NCI-H2171 (cell line): ENCODE results near the gene IFNA21.
"Not testable (repeated sequence)": the region's sequence is repeated elsewhere in the genome, so short reads cannot be mapped to it uniquely, and the experiment has no call there.

Experiments
- DNase-seq: peaks from one replicate; lab custom pipeline; 2025; lab: John Stamatoyannopoulos, UW

Gene IFNA21

DNA sequence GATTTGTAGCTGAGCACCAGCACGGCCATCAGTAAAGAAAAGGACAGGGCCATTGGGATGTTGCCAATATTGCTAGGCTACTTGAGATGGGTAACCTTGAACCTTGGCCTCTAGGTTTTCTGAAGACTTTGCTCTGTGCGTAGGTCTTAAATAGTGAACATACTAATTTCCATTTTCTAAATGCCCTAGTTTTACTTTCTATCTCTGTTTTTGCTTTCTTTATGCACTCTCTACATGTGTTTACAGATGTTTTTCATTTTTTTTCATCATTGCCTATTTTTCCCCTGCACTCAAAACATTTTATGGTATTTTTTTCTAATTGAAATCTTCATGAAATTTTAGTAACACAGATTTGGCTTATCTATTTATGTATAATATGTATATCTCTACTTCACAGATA, at the start of gene IFNA21:
Gene IFNA21, minus strand, starts transcription at position 101 of the 400 bp plus-strand sequence. Its CDS starts 48 bp downstream, at position 53.
- DNase-seq: not testable (repeated sequence)

DNA sequence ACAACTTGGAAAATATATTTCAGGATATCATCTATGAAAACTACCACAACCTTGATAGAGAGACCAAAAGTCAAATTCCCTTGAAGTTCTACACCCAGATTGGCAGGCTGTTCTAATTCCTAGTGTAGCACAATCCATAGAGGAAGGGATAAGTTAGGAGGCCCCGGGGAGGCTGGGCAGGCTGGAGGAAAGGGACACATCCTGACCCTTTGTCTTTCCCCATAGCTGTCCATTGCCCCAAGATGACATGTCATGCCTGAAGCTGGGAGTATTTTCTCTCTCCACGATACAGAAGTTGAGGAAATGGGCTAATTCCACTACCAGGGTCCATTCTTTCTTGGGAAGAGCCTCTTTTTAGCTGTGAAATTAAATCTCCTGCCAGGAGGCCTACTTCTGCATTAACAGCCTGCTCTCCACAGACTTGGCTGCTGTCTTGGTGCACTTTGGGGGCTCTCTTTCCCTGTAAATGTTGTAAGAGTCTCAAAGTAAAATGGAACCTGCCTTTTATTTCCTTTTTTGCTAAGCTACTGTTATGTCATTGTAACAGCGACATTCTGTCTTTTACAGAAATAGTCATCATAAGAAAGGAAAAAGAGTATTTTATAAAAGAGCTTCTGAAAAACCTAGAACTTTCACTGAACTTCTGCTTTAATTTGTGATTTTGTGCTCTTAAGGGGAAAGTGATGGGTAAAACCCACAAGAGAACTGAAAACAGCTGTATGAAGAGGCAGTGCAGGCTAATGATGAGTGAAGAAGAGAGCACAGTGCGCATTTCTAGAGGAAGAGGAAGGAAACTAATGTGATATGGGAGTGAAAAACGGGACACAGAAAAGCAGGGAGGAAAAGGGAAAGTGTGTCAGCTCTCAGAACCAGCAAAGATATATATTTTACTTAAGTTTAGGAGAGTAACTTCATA, 47.2 kb upstream of the IFNA21 start:
- DNase-seq: not testable (repeated sequence)

DNA sequence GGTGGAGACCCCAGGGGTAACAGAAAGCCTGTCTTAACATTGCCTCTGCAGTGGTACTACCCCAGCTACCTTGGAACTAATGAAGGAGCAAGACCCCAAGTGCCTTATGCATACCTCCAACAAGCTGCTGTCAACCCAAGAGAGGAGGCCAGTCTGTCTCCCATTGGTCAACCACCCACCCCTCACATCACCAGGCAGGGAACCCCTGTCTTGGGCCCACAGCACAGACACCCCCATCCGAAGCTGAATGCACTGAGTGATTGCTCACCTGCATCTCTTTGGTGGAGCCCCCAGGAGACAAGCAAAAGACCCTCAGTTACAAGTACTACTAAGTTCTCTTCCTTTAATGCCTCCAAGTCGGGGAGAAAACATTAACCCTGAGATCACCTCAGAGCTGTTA, 45.7 kb upstream of the IFNA21 start:
- not testable (repeated sequence) for DNase-seq

DNA sequence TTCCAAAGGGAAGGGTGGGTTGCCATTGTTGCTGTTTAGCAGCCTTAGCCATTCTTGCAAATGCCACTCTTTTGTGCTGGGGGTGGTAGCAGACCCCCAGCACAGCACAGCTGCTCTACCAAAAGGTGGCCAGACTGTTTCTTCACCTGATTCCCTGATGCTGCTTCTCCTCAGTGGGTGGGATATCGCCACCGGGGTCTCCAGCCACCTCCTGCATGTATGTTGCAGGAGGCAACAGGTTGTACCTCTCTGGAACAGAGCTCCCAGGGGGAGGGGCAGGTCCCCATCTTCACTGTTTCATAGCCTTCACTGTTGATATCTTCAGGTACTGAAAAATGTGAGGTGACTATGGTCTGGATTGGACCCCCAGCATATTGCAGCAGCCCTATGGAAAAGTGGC, 44.3 kb upstream of the IFNA21 start:
- DNase-seq: not testable (repeated sequence)

DNA sequence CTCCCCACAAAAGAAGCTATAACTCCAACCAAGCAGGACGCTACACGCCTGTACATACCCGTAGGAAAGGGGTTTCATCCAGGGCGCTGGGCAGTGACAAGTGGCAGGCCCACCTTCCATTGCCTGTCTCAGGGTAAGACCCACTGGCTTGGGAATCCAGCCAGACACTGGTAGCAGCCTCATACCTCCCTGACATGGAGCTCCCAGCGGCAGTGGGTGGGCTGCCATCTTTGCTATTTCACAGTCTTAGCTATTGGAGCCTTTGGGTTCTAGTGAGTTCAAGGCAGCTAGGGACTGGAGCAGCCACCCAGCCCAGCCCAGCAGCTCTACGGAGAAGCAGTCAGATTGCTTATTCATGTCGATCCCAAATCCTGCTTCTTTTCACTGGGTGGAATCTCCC, 43.9 kb upstream of the IFNA21 start:
- no peak for DNase-seq

DNA sequence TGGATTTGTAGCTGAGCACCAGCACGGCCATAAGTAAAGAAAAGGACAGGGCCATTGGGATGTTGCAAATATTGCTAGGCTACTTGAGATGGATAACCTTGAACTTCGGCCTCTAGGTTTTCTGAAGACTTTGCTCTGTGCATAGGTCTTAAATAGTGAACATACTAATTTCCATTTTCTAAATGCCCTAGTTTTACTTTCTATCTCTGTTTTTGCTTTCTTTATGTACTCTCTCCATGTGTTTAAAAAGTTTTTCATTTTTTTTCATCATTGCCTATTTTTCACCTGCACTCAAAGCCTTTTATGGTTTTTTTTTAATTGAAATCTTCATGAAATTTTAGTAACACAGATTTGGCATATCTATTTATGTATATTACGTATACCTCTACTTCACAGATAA, 40.6 kb upstream of the IFNA21 start, which contains the start of gene IFNA10:
Gene IFNA10, minus strand, starts transcription at position 101 of the 400 bp plus-strand sequence. Its CDS starts 46 bp downstream, at position 55.
- not testable (repeated sequence) for DNase-seq

DNA sequence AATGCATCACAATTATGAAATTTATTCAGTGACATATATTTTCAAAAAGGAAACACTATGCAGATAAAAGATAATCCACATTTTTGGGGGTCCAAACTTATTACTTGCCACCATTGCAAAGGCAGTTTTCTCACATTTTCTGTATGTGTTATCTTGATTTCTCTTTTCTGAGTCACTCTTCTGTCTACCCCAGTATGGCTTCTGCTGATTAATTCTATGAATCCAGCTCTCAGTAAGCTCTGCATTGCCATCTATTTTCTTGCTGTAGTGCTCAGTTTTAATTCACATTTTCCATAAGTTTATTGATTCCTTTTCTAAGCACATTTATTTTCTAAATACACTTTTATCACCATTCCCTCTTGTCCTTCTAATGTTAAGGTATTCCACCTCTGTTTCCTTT, 38.7 kb upstream of the IFNA21 start:
- no peak for DNase-seq

DNA sequence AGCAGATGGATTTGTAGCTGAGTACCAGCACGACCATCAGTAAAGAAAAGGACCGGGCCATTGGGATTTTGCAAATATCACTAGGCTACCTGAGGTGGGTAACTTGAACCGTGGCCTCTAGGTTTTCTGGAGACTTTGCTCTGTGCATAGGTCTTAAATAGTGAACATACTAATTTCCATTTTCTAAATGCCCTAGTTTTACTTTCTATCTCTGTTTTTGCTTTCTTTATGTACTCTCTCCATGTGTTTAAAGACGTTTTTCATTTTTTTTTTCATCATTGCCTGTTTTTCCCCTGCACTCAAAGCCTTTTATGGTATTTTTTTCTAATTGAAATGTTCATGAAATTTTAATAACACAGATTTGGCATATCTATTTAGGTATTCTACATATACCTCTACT, 35.6 kb upstream of the IFNA21 start, which contains the start of gene IFNA7:
Gene IFNA7, minus strand, starts transcription at position 101 of the 400 bp plus-strand sequence. Its CDS starts 40 bp downstream, at position 61.
- not testable (repeated sequence) for DNase-seq

DNA sequence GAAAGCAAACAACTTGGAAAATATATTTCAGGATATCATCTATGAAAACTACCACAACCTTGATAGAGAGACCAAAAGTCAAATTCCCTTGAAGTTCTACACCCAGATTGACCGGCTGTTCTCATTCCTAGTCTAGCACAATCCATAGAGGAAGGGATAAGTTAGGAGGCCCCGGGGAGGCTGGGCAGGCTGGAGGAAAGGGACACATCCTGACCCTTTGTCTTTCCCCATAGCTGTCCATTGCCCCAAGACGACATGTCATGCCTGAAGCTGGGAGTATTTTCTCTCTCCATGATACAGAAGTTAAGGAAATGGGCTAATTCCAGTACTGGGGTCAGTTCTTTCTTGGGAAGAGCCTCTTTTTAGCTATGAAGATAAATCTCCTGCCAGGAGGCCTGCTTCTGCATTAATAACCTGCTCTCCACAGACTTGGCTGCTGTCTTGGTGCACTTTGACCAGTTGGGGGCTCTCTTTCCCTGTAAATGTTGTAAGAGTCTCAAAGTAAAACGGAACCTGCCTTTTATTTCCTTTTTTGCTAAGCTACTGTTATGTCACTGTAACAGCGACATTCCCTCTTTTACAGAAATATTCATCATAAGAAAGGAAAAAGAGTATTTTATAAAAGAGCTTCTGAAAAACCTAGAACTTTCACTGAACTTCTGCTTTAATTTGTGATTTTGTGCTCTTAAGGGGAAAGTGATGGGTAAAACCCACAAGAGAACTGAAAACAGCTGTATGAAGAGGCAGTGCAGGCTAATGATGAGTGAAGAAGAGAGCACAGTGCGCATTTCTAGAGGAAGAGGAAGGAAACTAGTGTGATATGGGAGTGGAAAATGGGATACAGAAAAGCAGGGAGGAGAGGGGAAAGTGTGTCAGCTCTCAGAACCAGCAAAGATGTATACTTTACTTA, 28.7 kb upstream of the IFNA21 start:
- DNase-seq: not testable (repeated sequence)

DNA sequence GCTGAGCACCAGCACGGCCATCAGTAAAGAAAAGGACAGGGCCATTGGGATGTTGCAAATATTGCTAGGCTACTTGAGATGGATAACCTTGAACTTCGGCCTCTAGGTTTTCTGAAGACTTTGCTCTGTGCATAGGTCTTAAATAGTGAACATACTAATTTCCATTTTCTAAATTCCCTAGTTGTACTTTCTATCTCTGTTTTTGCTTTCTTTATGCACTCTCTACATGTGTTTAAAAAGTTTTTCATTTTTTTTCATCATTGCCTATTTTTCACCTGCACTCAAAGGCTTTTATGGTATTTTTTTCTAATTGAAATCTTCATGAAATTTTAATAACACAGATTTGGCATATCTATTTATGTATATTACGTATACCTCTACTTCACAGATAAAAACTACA, 21.0 kb upstream of the IFNA21 start, which contains the start of gene IFNA4:
Gene IFNA4, minus strand, starts transcription at position 101 of the 400 bp plus-strand sequence. Its CDS starts 56 bp downstream, at position 45.
- DNase-seq: not testable (repeated sequence)

DNA sequence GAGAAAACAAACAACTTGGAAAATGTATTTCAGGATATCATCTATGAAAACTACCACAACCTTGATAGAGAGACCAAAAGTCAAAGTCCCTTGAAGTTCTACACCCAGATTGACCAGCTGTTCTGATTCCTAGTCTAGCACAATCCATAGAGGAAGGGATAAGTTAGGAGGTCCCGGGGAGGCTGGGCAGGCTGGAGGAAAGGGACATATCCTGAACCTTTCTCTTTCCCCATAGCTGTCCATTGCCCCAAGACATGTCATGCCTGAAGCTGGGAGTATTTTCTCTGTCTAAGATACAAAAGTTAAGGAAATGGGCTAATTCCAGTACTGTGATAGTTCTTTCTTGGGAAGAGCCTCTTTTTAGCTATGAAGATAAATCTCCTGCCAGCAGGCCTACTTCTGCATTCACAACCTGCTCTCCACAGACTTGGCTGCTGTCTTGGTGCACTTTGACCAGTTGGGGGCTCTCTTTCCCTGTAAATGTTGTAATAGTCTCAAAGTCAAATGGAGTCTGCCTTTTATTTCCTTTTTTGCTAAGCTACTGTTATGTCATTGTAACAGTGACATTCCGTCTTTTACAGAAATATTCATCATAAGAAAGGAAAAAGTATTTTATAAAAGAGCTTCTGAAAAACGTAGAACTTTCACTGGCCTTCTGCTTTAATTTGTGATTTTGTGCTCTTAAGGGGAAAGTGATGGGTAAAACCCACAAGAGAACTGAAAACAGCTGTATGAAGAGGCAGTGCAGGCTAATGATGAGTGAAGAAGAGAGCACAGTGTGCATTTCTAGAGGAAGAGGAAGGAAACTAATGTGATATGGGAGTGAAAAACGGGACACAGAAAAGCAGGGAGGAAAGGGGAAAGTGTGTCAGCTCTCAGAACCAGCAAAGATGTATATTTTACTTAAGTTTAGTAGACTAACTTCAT, 16.6 kb upstream of the IFNA21 start:
- DNase-seq: not testable (repeated sequence)

DNA sequence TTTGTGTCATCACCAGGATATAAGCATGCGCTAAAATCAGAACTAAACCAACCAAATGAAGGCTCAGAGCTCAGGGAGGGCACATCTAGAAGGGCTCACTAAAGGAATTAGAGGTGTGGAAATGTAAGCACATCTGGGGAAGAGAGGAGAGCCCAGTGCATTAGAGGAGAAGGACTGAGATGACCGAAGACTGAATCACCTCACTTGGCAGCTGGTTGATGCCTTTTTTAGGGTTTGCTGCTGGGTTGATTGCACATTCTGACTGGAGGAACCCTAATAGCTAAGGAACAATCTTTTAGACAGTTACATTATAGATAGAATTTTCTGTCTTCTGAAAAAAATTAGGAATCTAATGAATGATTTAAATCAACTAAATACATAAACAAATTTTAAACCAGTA, 8.2 kb upstream of the IFNA21 start:
- DNase-seq: no peak

DNA sequence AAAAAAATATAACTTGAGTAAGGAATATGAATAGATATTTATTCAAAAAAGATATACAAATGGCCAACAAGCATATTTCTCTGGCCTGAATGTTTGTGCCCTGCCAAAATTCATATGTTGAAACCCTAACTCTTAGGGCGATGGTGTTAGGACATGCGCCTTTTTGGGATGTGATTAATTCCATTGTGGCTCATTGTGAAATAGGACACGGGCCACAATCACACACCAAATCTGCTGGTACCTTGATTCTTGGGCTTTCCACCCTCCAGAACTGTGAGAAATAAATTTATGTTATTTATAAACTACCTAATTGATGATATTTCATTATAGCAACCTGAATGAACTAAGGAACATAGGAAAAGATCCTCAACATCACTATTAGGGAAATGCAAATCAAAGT, 5.7 kb upstream of the IFNA21 start:
- no peak for DNase-seq

DNA sequence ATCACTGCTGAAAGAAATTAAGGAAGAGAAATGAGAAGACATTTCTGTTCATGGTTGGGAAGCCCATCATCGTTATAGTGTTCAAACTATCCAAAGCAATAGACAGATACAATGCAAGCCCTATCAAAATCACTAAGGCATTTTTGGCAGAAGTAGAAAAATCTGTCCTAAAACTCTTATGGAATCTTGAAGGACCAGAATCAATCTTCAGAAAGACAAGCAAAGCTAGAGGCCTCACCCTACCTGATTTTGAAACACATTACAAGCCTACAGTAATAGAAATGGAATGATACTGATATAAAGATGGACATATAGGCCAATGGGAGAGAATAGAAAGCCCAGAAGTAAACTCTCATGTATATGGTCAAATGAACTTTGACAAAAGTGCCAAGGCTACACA, 4.9 kb upstream of the IFNA21 start:
- DNase-seq: no peak

DNA sequence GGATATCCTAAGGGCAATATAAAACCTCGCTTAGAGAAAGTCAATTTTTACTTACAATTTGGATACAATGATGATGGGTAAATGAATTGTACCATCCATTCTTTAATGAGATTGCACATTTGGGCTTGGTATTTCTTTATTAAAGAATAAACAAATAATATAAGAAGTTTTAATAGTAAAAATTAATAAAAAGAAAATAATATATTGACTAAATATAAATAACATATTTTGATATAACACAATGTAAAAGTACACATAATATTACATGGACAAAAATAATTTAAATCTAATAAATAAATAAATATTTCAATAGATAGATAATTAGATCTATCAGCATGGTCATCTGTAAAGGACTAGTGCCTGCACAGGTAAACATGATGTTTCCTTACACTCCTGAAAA, 944 bp downstream of the IFNA21 start:
- no peak for DNase-seq

DNA sequence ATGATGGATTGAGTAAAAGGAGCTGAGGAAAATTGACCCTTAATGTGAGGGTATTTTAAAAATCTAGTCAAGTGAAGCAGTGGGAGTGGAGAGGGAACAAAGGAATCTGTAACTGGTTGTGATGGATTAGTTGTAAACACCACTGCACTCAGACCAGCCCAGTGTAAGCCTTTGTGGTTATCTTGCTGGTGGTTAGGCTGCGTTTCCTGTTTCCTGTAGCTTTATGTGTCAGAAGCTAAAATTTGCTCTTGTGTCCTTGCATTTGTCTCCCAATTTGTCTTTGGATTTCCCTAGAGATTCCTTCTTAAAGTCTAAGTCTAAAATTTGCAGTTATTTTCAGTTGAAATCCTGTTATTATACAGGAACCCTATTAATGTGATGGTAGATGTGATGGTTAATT, 6.3 kb downstream of the IFNA21 start:
- DNase-seq: no peak

DNA sequence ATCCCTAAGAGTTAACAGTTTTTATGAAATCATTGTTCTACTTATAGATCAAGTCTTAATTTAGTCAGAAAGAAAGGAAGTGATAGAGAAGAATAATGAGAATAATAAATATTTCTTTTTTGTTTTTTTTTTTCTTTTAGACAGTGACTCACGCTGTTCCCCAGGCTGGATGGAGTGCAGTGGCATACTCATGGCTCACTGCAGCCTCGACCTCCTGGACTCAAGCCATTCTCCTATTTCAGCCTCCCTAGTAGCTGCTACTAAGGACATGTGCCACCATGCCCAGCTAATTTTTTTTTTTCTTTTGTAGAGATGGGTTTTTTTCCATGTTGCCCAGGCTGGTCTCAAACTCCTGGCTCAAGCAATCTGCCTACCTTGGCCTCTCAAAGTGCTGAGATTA, 11.0 kb downstream of the IFNA21 start:
- DNase-seq: no peak

DNA sequence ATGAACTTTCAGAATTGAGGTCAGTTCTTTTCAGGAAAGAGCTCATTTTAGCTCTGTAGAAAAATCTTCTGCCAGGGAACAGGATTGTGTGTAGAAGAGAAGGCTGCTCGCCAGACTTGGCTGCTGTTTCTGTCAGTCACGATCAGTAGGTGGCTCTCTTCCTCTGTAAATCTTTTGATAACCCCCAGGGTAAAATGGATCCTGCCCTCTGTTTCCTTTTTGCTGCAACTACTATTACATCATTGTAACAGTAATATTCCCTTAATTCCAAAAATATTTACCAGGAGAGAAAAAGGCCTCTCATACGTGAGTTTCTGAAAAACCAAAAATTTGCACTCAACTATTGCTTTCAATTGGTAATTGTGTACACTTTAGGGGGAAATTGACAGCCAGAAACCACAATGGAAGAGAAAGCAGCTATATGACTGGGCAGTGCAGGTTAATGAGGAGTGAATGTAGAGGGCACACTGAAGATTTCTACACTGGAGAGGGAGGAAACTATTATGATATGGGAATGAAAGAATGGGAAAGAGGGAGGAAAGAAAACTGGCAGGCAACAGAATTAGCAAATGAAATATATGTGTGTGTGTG, 12.3 kb downstream of the IFNA21 start:
- DNase-seq: no peak

DNA sequence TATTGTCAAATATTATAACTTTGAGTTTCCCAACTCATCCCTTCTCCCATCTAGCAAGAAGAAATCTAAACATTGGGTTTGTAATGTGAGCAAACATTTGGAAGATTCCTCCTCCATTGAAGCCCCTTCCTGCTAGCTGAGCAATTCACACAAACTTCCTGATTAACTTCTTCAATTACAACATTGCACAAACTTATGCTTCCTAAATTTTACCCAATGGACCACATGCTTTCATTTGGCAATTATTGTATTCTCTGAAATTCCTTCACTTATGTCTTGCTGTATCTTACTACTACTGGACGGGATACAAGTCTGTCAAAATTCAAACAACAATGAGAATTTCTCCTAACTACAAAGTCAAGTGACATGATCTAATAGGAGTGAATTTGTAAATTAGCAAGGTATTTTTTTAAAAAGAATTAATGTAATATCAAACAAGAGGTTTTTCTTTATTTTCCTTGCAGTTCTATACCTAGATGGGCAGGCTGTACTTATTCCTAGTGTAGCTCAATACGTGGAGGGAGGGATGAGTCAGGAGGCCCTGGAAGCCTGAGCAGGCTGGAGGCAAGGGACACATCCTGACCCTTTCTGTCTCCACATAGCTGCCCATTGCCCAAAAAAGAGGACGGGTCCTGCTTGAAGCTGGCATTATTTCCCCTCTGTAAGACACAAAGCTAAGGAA, 13.0 kb downstream of the IFNA21 start:
- no peak for DNase-seq

DNA sequence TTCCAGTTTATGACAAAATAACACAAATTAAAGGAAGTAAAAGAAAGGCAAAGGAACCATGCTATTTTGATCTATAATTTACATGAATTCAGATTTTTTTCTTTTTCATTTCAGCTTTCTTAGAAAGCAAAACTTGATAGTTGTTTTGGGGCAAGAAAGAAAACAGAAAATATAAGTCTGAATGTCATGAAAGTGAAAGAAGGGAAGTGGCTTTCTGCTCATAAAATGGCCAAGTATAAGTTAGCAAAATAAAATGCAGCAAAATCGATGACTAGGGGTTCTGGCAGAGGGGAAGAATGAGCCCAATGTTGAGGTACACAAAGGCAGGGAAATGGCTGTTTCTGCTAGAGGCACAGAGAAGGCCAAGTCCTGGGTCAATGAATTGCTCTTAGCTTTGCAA, 21.9 kb downstream of the IFNA21 start:
- DNase-seq: no peak
